ENCODE measurements around the gene RPTOR. TPM values are rescaled to one million over a fixed set of nuclear protein-coding genes. Genes with fewer than 3 reads are reported as not detected.

RPTOR gene
- total RNA-seq, 1 experiment from 2014 or later: 46.2 TPM

GRCh38 chr17:80704381-80704819 is 159.8 kb downstream of the RPTOR start:
- Histone ChIP-seq H3K4me3 (ENCODE audit: low read length) (no peak overlapping the region), H3K9me3 (ENCODE audit: low read length) (no peaks in the 10 kb centered on the region), H3K9me2 (replicated peaks; ENCODE audit: low read length) (no peaks in the 10 kb centered on the region), H3F3A (ENCODE audit: low read length, unreplicated experiment) (no peaks in the 10 kb centered on the region), H2AFZ (ENCODE audit: low read length) (no peak overlapping the region), H3K4me2 (ENCODE audit: low read length) (no peak overlapping the region), H3K27ac (ENCODE audit: low read length) (no peak overlapping the region), H3K27me3 (ENCODE audit: low read length) (no peaks in the 10 kb centered on the region), H4K20me1 (ENCODE audit: low read length) (no peaks in the 10 kb centered on the region), H3K79me2 (ENCODE audit: low read length) (peaks cover 72% of the 10 kb centered on the region), H3K4me1 (ENCODE audit: insufficient read depth, low read length) (no peaks in the 10 kb centered on the region; the same call in 1 of the 2 replicates), H3K9ac (ENCODE audit: low read length) (no peak overlapping the region), H3K36me3 (ENCODE audit: low read depth, low read length) (0 out of 2 replicates have a peak, but pooled peaks cover 4% of the 10 kb centered on the region)
- POLR2A ChIA-PET (ENCODE audit: unreplicated experiment): no interaction called here
- no TSS peak for BruUV-seq (replicated peaks)
- TF ChIP-seq EZH2phosphoT487 (IDR thresholded peaks at IDR 0.05; ENCODE audit: borderline replicate concordance, low read length): no peak
- TF ChIP-seq CTCF (conservative IDR thresholded peaks at IDR 0.05; ENCODE audit: low read depth, low read length): no peak
- no peak for TF ChIP-seq EZH2 (IDR thresholded peaks at IDR 0.05; ENCODE audit: low read length, unreplicated experiment)
- DNase-seq: no peak
- CTCF ChIA-PET: no interaction called here
- intact Hi-C loops (cut with micrococcal nuclease): no loop called here
- ATAC-seq: no peak

- H3K9ac ChIP-seq (ENCODE audit: low read length): no peak overlapping the region
- H3K4me1 ChIP-seq (ENCODE audit: insufficient read depth, low read length): no peaks in the 10 kb centered on the region; the same call in 1 of the 2 replicates
- no TSS peak for BruUV-seq (replicated peaks)
- H3K4me3 ChIP-seq (ENCODE audit: low read length): no peak overlapping the region
- TF ChIP-seq EZH2 (IDR thresholded peaks at IDR 0.05; ENCODE audit: low read length, unreplicated experiment) (no peak), EZH2phosphoT487 (IDR thresholded peaks at IDR 0.05; ENCODE audit: borderline replicate concordance, low read length) (no peak), CTCF (conservative IDR thresholded peaks at IDR 0.05; ENCODE audit: low read depth, low read length) (no peak)
- H3K4me2 ChIP-seq (ENCODE audit: low read length): no peak overlapping the region
- no peaks in the 10 kb centered on the region for H3K27me3 ChIP-seq (ENCODE audit: low read length)
- intact Hi-C loops (cut with micrococcal nuclease): no loop called here
- ChIA-PET POLR2A (ENCODE audit: unreplicated experiment) (no interaction called here), CTCF (no interaction called here)
- no peak overlapping the region for H3K27ac ChIP-seq (ENCODE audit: low read length)
- no peaks in the 10 kb centered on the region for H3K9me2 ChIP-seq (replicated peaks; ENCODE audit: low read length)
- H3K79me2 ChIP-seq (ENCODE audit: low read length): peaks cover 68% of the 10 kb centered on the region
- H3K9me3 ChIP-seq (ENCODE audit: low read length): no peaks in the 10 kb centered on the region
- DNase-seq: no peak
- 0 out of 2 replicates have a peak, but pooled peaks cover 4% of the 10 kb centered on the region for H3K36me3 ChIP-seq (ENCODE audit: low read depth, low read length)
- no peak overlapping the region for H2AFZ ChIP-seq (ENCODE audit: low read length)
- no peaks in the 10 kb centered on the region for H4K20me1 ChIP-seq (ENCODE audit: low read length)
- no peak for ATAC-seq
- no peaks in the 10 kb centered on the region for H3F3A ChIP-seq (ENCODE audit: low read length, unreplicated experiment)
Observed at GRCh38 chr17:80704894-80705293, 160.3 kb downstream of the RPTOR start.

- H3K36me3 ChIP-seq (ENCODE audit: low read depth, low read length): 0 out of 2 replicates have a peak, but pooled peaks cover 4% of the 10 kb centered on the region
- ChIA-PET POLR2A (ENCODE audit: unreplicated experiment) (no interaction called here), CTCF (no interaction called here)
- no peaks in the 10 kb centered on the region for H3K9me3 ChIP-seq (ENCODE audit: low read length)
- H4K20me1 ChIP-seq (ENCODE audit: low read length): no peaks in the 10 kb centered on the region
- H3K4me3 ChIP-seq (ENCODE audit: low read length): no peak overlapping the region
- H3K9me2 ChIP-seq (replicated peaks; ENCODE audit: low read length): no peaks in the 10 kb centered on the region
- no peak overlapping the region for H3K4me2 ChIP-seq (ENCODE audit: low read length)
- no peaks in the 10 kb centered on the region for H3F3A ChIP-seq (ENCODE audit: low read length, unreplicated experiment)
- no peak overlapping the region for H3K27ac ChIP-seq (ENCODE audit: low read length)
- no TSS peak for BruUV-seq (replicated peaks)
- intact Hi-C loops (cut with micrococcal nuclease): no loop called here
- H3K79me2 ChIP-seq (ENCODE audit: low read length): peaks cover 60% of the 10 kb centered on the region
- TF ChIP-seq EZH2phosphoT487 (IDR thresholded peaks at IDR 0.05; ENCODE audit: borderline replicate concordance, low read length) (no peak), EZH2 (IDR thresholded peaks at IDR 0.05; ENCODE audit: low read length, unreplicated experiment) (no peak), CTCF (conservative IDR thresholded peaks at IDR 0.05; ENCODE audit: low read depth, low read length) (no peak)
- no peak for DNase-seq
- H3K9ac ChIP-seq (ENCODE audit: low read length): no peak overlapping the region
- no peaks in the 10 kb centered on the region; the same call in 1 of the 2 replicates for H3K4me1 ChIP-seq (ENCODE audit: insufficient read depth, low read length)
- H2AFZ ChIP-seq (ENCODE audit: low read length): no peak overlapping the region
- no peaks in the 10 kb centered on the region for H3K27me3 ChIP-seq (ENCODE audit: low read length)
- no peak for ATAC-seq
Observed at GRCh38 chr17:80705988-80706387, 161.3 kb downstream of the RPTOR start.
